SKM-1 (cell line): ENCODE results near the gene PHRF1.

Source experiments
- DNase-seq: peaks from one replicate; lab custom pipeline; 2025; ENCODE audit not compliant: unreplicated experiment; lab: John Stamatoyannopoulos, UW

Gene PHRF1

GRCh38 chr11:613369-613968 is 37.2 kb downstream of the PHRF1 start:
- no peak for DNase-seq

GRCh38 chr11:614021-614622 is 37.9 kb downstream of the PHRF1 start:
- DNase-seq: no peak

GRCh38 chr11:614623-615503 is 38.6 kb downstream of the PHRF1 start:
- DNase-seq: no peak

GRCh38 chr11:615504-616319 is 39.4 kb downstream of the PHRF1 start, which contains the start of gene IRF7:
TSS of gene IRF7 (minus strand) at chr11:615950. CDS start at chr11:615364, 586 bp downstream.
- peak; percentile 87 for DNase-seq

- DNase-seq: no peak
These were observed 40.3 kb downstream of the PHRF1 start for GRCh38 chr11:616320-617198.

GRCh38 chr11:617199-617911 is 41.1 kb downstream of the PHRF1 start:
- no peak for DNase-seq

DNA sequence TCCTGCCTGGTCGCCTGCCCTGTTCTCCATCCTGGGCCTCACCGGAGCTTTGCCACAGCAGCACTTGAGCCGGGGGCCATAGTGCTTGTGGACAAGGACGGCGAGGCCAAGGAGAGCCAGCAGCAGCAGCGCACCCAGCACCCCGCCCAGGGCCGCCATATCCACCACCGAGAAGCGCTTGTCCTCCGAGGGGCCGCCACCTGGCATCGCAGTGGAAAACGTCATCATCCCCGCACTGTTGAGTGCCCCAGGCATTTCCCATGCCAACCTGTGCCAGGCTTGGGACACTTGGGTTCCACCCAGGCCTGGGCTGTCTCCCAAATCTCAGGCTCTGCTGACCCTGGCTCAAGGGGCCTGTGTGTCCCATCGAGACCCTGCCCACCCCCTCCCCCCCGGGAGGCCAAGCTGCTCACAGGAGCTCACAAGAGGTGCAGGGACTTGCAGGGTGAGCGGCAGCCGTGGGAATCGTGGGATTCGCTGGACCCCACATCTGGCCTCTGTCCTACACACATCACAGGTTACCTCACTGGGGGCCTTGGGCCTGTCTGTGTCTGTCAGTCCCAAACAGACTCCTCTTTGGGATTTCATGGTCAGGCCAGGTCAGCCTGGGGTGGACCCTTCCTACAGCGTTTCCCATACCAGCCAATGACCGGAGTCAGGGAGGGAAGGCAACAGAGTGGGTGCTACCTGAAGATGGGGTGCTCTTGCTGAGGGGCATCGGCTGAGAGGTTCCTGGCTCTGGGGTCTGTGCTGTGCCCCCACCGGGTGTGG is 41.8 kb downstream of the PHRF1 start:
- DNase-seq: no peak

- no peak for DNase-seq
These were observed 42.8 kb downstream of the PHRF1 start for GRCh38 chr11:618856-619627.

DNA sequence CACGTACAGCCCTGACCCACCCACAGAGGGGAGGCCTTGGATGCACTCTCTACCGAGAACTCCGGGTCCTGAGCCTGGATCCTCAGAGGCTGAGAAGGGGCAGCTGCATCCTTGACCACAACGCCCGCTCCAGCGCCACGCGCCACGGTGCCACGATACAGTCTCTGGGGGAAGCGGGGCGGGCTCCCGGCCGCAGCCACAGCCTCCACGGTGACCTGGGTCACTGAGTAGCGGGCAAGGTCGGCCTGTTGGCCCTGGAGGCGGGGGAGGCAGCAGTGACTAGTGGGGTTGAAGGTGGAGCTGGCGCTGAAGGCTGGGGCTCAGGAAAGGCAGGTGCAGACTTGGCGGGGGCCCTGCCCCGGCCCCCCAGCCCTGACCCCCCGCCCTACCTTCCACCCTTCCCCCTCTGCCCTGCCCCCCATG is 43.4 kb downstream of the PHRF1 start:
- no peak for DNase-seq

DNA sequence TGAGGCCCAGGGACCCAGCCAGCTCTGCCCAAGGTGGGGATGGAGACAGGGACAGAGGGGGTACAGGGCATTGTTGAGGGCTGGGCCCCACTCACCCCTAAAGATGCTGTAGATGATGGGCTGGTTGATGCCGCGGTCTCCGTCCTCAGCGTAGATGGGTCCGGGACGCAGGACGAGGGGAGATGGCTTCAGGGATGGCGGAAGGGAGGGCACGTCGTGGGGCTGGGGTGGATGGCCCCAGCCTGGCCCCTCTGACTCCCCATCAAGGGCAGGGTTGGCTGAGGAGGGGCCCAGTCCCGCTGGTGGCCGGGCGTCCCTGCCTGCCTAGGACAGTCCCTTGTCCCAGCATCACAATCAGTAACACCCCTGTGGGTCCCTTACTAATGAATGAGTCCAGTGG is 43.9 kb downstream of the PHRF1 start:
- DNase-seq: no peak

GRCh38 chr11:620935-621814 is 44.9 kb downstream of the PHRF1 start:
- DNase-seq: no peak

- DNase-seq: no peak
These were observed 45.6 kb downstream of the PHRF1 start for GRCh38 chr11:621838-622237.

- no peak for DNase-seq
These were observed 47.1 kb downstream of the PHRF1 start for GRCh38 chr11:623349-623869.

- DNase-seq: no peak
These were observed 47.9 kb downstream of the PHRF1 start for GRCh38 chr11:623999-624704.

GRCh38 chr11:624705-625635 is 48.7 kb downstream of the PHRF1 start, which contains the start of gene CDHR5:
TSS of gene CDHR5 (minus strand) at chr11:624955. CDS start at chr11:624902, 53 bp downstream.
- DNase-seq: no peak
